HCT116 (cell line): ENCODE data around the gene NPFFR1. TPM values are rescaled to one million over a fixed set of nuclear protein-coding genes. Genes with fewer than 3 reads are reported as not detected.

Source experiments
- ATAC-seq: fragments of 200-7000 bp; cut with Tn5 transposase; 2 replicates; pipeline ENCODE4 v1.9.1; 2020; ENCODE audit warnings: mild to moderate bottlenecking, moderate library complexity
- BruUV-seq: library from RNA; stranded (reverse); fragments of 400-500 nt; replicated peaks from 2 replicates; lab custom pipeline; 2021; lab: Mats Ljungman, UMichigan
- CTCF ChIA-PET: fragments of 300-600 bp; sonication (Branson Sonifier 250); formaldehyde crosslinking; loops from one replicate; lab custom pipeline; 2021; ENCODE audit warnings: antibody characterized with exemption; lab: Charles Lee
- POLR2A ChIA-PET: fragments of 300-600, 350-600 bp; sonication (Branson Sonifier 250); formaldehyde crosslinking; loops from one replicate; lab custom pipeline; 2021; ENCODE audit warnings: antibody characterized with exemption; lab: Charles Lee
- RAD21 ChIA-PET, 2 experiments: fragments of 300-600 bp; sonication (Branson Sonifier 250); formaldehyde crosslinking; loops; one replicate each; lab custom pipeline; 2023; ENCODE audit warnings: low total read pairs in 2 of 2; ENCODE audit not compliant: uncharacterized antibody in 2 of 2, unreplicated experiment in 2 of 2, low non-redundant PET in 1 of 2; lab: Charles Lee
- DNase-seq: peaks from one replicate; pipeline ENCODE4 v3.0.0-alpha.2; 2010; ENCODE audit warnings: low read depth, low spot score
- H2AFZ ChIP-seq: fragments of 200-600 bp; shearing (Covaris generic), sonication (generic); 2 replicates; pipeline ENCODE4 v1.6.1; 2017; ENCODE audit warnings: low read depth, mixed run types, mixed read lengths, antibody characterized with exemption, low read length; ENCODE audit not compliant: poor library complexity, severe bottlenecking
- H3K27ac ChIP-seq: 2 replicates; pipeline ENCODE4 v1.5.1; 2012; ENCODE audit warnings: low read depth, low read length
- H3K27me3 ChIP-seq: fragments of 200-600 bp; sonication (generic); 2 replicates; pipeline ENCODE4 v1.6.1; 2016; ENCODE audit warnings: mixed run types, low read length, mixed read lengths; ENCODE audit not compliant: insufficient read depth
- H3K36me3 ChIP-seq, 2 experiments: fragments of 200-500 bp in 1 of 2; fragments of 200-600 bp in 1 of 2; sonication (Bioruptor generic) in 1 of 2; sonication (generic) in 1 of 2; 2 replicates each; pipeline versions ENCODE4 v1.5.1 to v1.6.1; 2014 to 2016; ENCODE audit warnings: low read length in 2 of 2, inconsistent platforms in 1 of 2, mixed read lengths in 1 of 2, mixed run types in 1 of 2; ENCODE audit not compliant: insufficient read depth in 2 of 2, control insufficient read depth in 1 of 2
- H3K4me1 ChIP-seq, 2 experiments: fragments of 200-600 bp in 1 of 2; sonication (generic) in 1 of 2; 2 replicates each; pipeline versions ENCODE4 v1.5.1 to v1.6.1; 2012 to 2017; ENCODE audit warnings: low read length in 2 of 2, inconsistent platforms in 1 of 2, mild to moderate bottlenecking in 1 of 2, mixed read lengths in 1 of 2, mixed run types in 1 of 2, moderate library complexity in 1 of 2; ENCODE audit not compliant: insufficient read depth in 2 of 2, control insufficient read depth in 1 of 2
- H3K4me2 ChIP-seq: fragments of 200-600 bp; sonication (generic); 2 replicates; pipeline ENCODE4 v1.6.1; 2017; ENCODE audit warnings: mixed run types, low read length, mixed read lengths
- H3K4me3 ChIP-seq, 2 experiments: fragments of 200-600 bp in 1 of 2; sonication (generic) in 1 of 2; replicated peaks in 1 of 2; 2 replicates each; pipeline ENCODE4 v1.5.1; 2011 to 2016; ENCODE audit warnings: low read length in 2 of 2, control low read depth in 1 of 2, low read depth in 1 of 2, mild to moderate bottlenecking in 1 of 2, mixed read lengths in 1 of 2, mixed run types in 1 of 2
- H3K79me2 ChIP-seq: fragments of 200-600 bp; sonication (generic); 2 replicates; pipeline ENCODE4 v1.6.1; 2017; ENCODE audit warnings: mild to moderate bottlenecking, mixed run types, low read length, moderate library complexity, mixed read lengths; ENCODE audit not compliant: insufficient read depth
- H3K9ac ChIP-seq: fragments of 200-600 bp; sonication (generic); 2 replicates; pipeline ENCODE4 v1.6.1; 2016; ENCODE audit warnings: low read length, mixed read lengths
- H3K9me2 ChIP-seq: fragments of 200-600 bp; sonication (generic), shearing (Covaris generic); 2 replicates; pipeline ENCODE4 v1.6.1; 2017; ENCODE audit warnings: mixed run types, mild to moderate bottlenecking, moderate library complexity; ENCODE audit not compliant: insufficient read depth
- H3K9me3 ChIP-seq, 2 experiments: fragments of 200-500 bp in 1 of 2; fragments of 200-600 bp in 1 of 2; sonication (Bioruptor generic) in 1 of 2; sonication (generic) in 1 of 2; 2 replicates each; pipeline ENCODE4 v1.6.1; 2014 to 2017; ENCODE audit warnings: low read length in 2 of 2, mixed read lengths in 2 of 2, inconsistent platforms in 1 of 2, low read depth in 1 of 2, mild to moderate bottlenecking in 1 of 2, mixed run types in 1 of 2, moderate library complexity in 1 of 2; ENCODE audit not compliant: control insufficient read depth in 1 of 2, insufficient read depth in 1 of 2
- H4K20me1 ChIP-seq: fragments of 200-600 bp; sonication (generic), shearing (Covaris generic); 2 replicates; pipeline ENCODE4 v1.6.1; 2017; ENCODE audit warnings: mixed run types, mild to moderate bottlenecking, moderate library complexity; ENCODE audit not compliant: insufficient read depth
- CTCF ChIP-seq, 3 experiments: fragments of 200-600 bp in 1 of 3; sonication (generic) in 1 of 3; IDR thresholded peaks in 2 of 3; conservative IDR thresholded peaks in 1 of 3; 2 replicates each; pipeline ENCODE4 v1.5.1; 2012 to 2017; ENCODE audit warnings: low read depth in 2 of 3, low read length in 2 of 3, antibody characterized with exemption in 1 of 3, borderline replicate concordance in 1 of 3, control low read depth in 1 of 3, mild to moderate bottlenecking in 1 of 3, mixed read lengths in 1 of 3, mixed run types in 1 of 3, moderate library complexity in 1 of 3; ENCODE audit not compliant: insufficient read depth in 1 of 3
- EZH2 ChIP-seq: fragments of 200-600 bp; sonication (generic); IDR thresholded peaks from 2 replicates; pipeline ENCODE4 v1.6.1; 2017; ENCODE audit warnings: antibody characterized with exemption, mixed run types
- FOSL1 ChIP-seq: IDR thresholded peaks from 2 replicates; pipeline ENCODE4 v1.6.1; 2012; ENCODE audit warnings: low read depth
- JUND ChIP-seq: IDR thresholded peaks from 2 replicates; pipeline ENCODE4 v1.6.1; 2012
- MAX ChIP-seq: IDR thresholded peaks from 2 replicates; pipeline ENCODE4 v1.6.1; 2012
- POLR2A ChIP-seq: IDR thresholded peaks from 2 replicates; pipeline ENCODE4 v1.7.0; 2011; ENCODE audit warnings: borderline replicate concordance; ENCODE audit not compliant: insufficient read depth, insufficient read length; ENCODE audit errors: extremely low read depth
- POLR2AphosphoS5 ChIP-seq: IDR thresholded peaks from 2 replicates; pipeline ENCODE4 v1.6.1; 2011; ENCODE audit warnings: mild to moderate bottlenecking, low read depth, low read length, moderate library complexity
- RAD21 ChIP-seq: IDR thresholded peaks from 2 replicates; pipeline ENCODE4 v1.6.1; 2012; ENCODE audit warnings: low read depth, mild to moderate bottlenecking
- SIN3A ChIP-seq: IDR thresholded peaks from 2 replicates; pipeline ENCODE4 v1.6.1; 2012; ENCODE audit warnings: low read depth
- SP1 ChIP-seq: IDR thresholded peaks from 2 replicates; pipeline ENCODE4 v1.6.1; 2012; ENCODE audit warnings: low read depth
- SRF ChIP-seq: IDR thresholded peaks from 2 replicates; pipeline ENCODE4 v1.6.1; 2012; ENCODE audit warnings: low read depth
- YY1 ChIP-seq: IDR thresholded peaks from 2 replicates; pipeline ENCODE4 v1.6.1; 2011; ENCODE audit warnings: low read length, low read depth, moderate library complexity, mild to moderate bottlenecking; ENCODE audit not compliant: insufficient replicate concordance; ENCODE audit errors: extremely low read depth
- ZFX ChIP-seq: fragments of 450-650 bp; IDR thresholded peaks from 2 replicates; pipeline ENCODE4 v1.6.1; 2017
- ZNF274 ChIP-seq: fragments of 200-500 bp; sonication (Bioruptor generic); IDR thresholded peaks from 2 replicates; pipeline ENCODE4 v1.6.1; 2014; ENCODE audit warnings: mild to moderate bottlenecking, low read depth, low read length, inconsistent platforms
- intact Hi-C: fragments of 100-400 bp; cut with micrococcal nuclease; formaldehyde crosslinking; loops from 2 replicates; pipeline ENCODE4 v1.10.0; 2022
- total RNA-seq: library from RNA; stranded (reverse); gene quantifications from one replicate; pipeline ENCODE4 v1.2.1, GENCODE V29; 2021; ENCODE audit not compliant: unreplicated experiment

The NPFFR1 gene
- total RNA-seq, 1 experiment from 2014 or later = 0.02 TPM

- CTCF ChIA-PET = no interaction called here
- POLR2A ChIA-PET = no interaction called here
- Histone ChIP-seq H2AFZ (no peak overlapping the region), H3K27me3 (no peaks in the 10 kb centered on the region), H3K4me1 (peaks cover 10 to 18% of the 10 kb centered on the region in 2 experiments), H3K4me3 (no peak overlapping the region), H3K36me3 (no peaks in the 10 kb centered on the region), H3K27ac (no peak overlapping the region), H3K9ac (no peak overlapping the region), H4K20me1 (no peaks in the 10 kb centered on the region), H3K9me2 (no peaks in the 10 kb centered on the region), H3K4me2 (no peak overlapping the region), H3K9me3 (no peaks in the 10 kb centered on the region), H3K79me2 (no peaks in the 10 kb centered on the region)
- intact Hi-C loops = no loop called here
- no peak for ATAC-seq
- RAD21 ChIA-PET = no interaction called here
- no peak for TF ChIP-seq MAX
- no peak for TF ChIP-seq SP1
- TF ChIP-seq SRF = no peak
- TF ChIP-seq RAD21 = no peak
- TF ChIP-seq JUND = no peak
- TF ChIP-seq CTCF (IDR thresholded peaks at IDR 0.05 in 2 of 3, conservative IDR thresholded peaks at IDR 0.05 in 1 of 3; ENCODE audit: borderline replicate concordance in 1 of 3, insufficient read depth in 1 of 3, low read depth in 2 of 3, low read length in 2 of 3) = no peak
- no peak for DNase-seq
- BruUV-seq = no TSS peak
These were observed 2.8 kb upstream of the NPFFR1 start for GRCh38 chr10:70286616-70287015.

GRCh38 chr10:70285476-70285831 is 1.6 kb upstream of the NPFFR1 start:
- ChIA-PET POLR2A (no interaction called here), CTCF (interaction anchor here (1.5 kb wide), 1 partner anchor 13 kb away, joined by 9 read pairs; no protein-coding TSS in a partner anchor), RAD21 (no interaction called here)
- Histone ChIP-seq H3K79me2 (no peaks in the 10 kb centered on the region), H2AFZ (no peak overlapping the region), H3K27me3 (no peaks in the 10 kb centered on the region), H3K4me2 (no peak overlapping the region), H3K4me1 (peaks cover 6 to 8% of the 10 kb centered on the region in 2 experiments), H3K4me3 (no peak overlapping the region), H3K36me3 (no peaks in the 10 kb centered on the region), H4K20me1 (no peaks in the 10 kb centered on the region), H3K9me2 (no peaks in the 10 kb centered on the region), H3K9ac (no peak overlapping the region), H3K27ac (no peak overlapping the region), H3K9me3 (no peaks in the 10 kb centered on the region)
- TF ChIP-seq CTCF (IDR thresholded peaks at IDR 0.05 in 2 of 3, conservative IDR thresholded peaks at IDR 0.05 in 1 of 3; ENCODE audit: borderline replicate concordance in 1 of 3, insufficient read depth in 1 of 3, low read depth in 2 of 3, low read length in 2 of 3) = no peak
- no peak for TF ChIP-seq ZNF274
- TF ChIP-seq FOSL1 = no peak
- TF ChIP-seq SP1 = no peak
- TF ChIP-seq YY1 = no peak
- no peak for TF ChIP-seq RAD21
- TF ChIP-seq POLR2AphosphoS5 = no peak
- no peak for TF ChIP-seq POLR2A
- TF ChIP-seq SIN3A = no peak
- TF ChIP-seq ZFX = no peak
- TF ChIP-seq EZH2 = no peak
- no TSS peak for BruUV-seq
- ATAC-seq (no peak), DNase-seq (no peak)
- intact Hi-C loops = no loop called here
